Mucosa of rectum (tissue), 2 donors: Measurements from ENCODE around the gene PLLP.

Experiments used
- H3K27ac ChIP-seq, 2 donors: one replicate each; pipeline ENCODE4 v1.7.0; 2013; ENCODE audit warnings: inconsistent platforms in 2 of 2, low read depth in 2 of 2, low read length in 2 of 2
- H3K27me3 ChIP-seq, 2 donors: one replicate each; pipeline ENCODE4 v1.7.0; 2013; ENCODE audit warnings: low read length in 2 of 2; ENCODE audit not compliant: control insufficient read depth in 2 of 2, insufficient read depth in 2 of 2
- H3K36me3 ChIP-seq, 2 donors: one replicate each; pipeline ENCODE4 v1.7.0; 2013; ENCODE audit warnings: low read length in 2 of 2; ENCODE audit not compliant: control insufficient read depth in 2 of 2, insufficient read depth in 2 of 2
- H3K4me1 ChIP-seq, 2 donors: one replicate each; pipeline ENCODE4 v1.7.0; 2013; ENCODE audit warnings: low read length in 2 of 2, mild to moderate bottlenecking in 1 of 2; ENCODE audit not compliant: control insufficient read depth in 2 of 2, insufficient read depth in 2 of 2
- H3K4me3 ChIP-seq, 2 donors: one replicate each; pipeline ENCODE4 v1.7.0; 2013; ENCODE audit warnings: low read length in 2 of 2
- H3K9ac ChIP-seq, 2 donors: one replicate each; pipeline ENCODE4 v1.7.0; 2013; ENCODE audit warnings: low read length in 2 of 2, low read depth in 1 of 2, mild to moderate bottlenecking in 1 of 2
- H3K9me3 ChIP-seq, 2 donors: one replicate each; pipeline ENCODE4 v1.7.0; 2013; ENCODE audit warnings: low read length in 2 of 2; ENCODE audit not compliant: control insufficient read depth in 2 of 2
- donor health status: healthy.
- donor health status: Normal muscosa, but diverticular disease.

The PLLP gene

GRCh38 chr16:57256601-57257395 lies 27.7 kb downstream of the PLLP start:
- H3K4me1 ChIP-seq = no peaks in the 10 kb centered on the region
- no peaks in the 10 kb centered on the region for H3K27me3 ChIP-seq
- peaks cover 26 to 31% of the 10 kb centered on the region in 2 donors for H3K36me3 ChIP-seq
- no peak overlapping the region for H3K9ac ChIP-seq
- no peak overlapping the region for H3K4me3 ChIP-seq
- no peak overlapping the region for H3K27ac ChIP-seq
- no peaks in the 10 kb centered on the region for H3K9me3 ChIP-seq

- Histone ChIP-seq H3K4me1 (no peaks in the 10 kb centered on the region), H3K4me3 (no peak overlapping the region), H3K9me3 (no peaks in the 10 kb centered on the region), H3K27me3 (no peaks in the 10 kb centered on the region), H3K9ac (no peak overlapping the region), H3K36me3 (peaks cover 35 to 38% of the 10 kb centered on the region in 2 donors), H3K27ac (no peak overlapping the region)
These were observed 28.6 kb downstream of the PLLP start for GRCh38 chr16:57255686-57256415.

GRCh38 chr16:57253466-57253865 lies 31.0 kb downstream of the PLLP start:
- Histone ChIP-seq H3K4me1 (no peaks in the 10 kb centered on the region), H3K27me3 (no peaks in the 10 kb centered on the region), H3K27ac (no peak overlapping the region), H3K9ac (no peak overlapping the region), H3K9me3 (no peaks in the 10 kb centered on the region), H3K36me3 (peaks cover 56 to 58% of the 10 kb centered on the region in 2 donors), H3K4me3 (no peak overlapping the region)

DNA sequence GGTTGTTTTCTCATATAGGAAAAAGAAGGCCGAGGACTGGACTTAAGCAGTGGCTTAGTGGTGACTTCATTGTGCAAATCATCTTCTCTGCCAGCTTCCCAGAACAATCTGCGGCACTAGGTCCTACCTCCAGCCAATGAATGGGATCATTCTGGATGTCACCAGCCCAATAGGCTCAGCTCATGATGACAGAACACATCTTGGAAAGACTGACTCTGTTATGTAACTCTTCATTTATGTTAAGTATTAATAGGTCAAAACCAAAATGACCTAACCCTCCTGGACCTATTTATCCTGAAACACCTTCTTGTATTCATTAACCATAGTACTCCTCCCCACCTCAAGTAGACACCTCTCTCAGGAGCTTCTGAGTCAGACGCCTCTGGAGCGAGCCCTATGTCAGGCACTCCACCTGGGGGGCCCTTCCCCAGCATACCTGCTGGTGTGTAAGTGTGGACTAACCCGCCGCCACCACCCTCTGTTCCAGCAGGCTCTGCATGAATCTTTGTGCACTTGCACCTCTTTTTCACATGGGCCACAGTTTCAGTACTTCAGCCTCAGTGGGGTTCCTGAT lies 32.2 kb downstream of the PLLP start:
- Histone ChIP-seq H3K4me1 (no peaks in the 10 kb centered on the region), H3K9me3 (no peaks in the 10 kb centered on the region), H3K27ac (no peak overlapping the region), H3K27me3 (no peaks in the 10 kb centered on the region), H3K36me3 (peaks cover 63 to 65% of the 10 kb centered on the region in 2 donors), H3K4me3 (no peak overlapping the region), H3K9ac (no peak overlapping the region)

DNA sequence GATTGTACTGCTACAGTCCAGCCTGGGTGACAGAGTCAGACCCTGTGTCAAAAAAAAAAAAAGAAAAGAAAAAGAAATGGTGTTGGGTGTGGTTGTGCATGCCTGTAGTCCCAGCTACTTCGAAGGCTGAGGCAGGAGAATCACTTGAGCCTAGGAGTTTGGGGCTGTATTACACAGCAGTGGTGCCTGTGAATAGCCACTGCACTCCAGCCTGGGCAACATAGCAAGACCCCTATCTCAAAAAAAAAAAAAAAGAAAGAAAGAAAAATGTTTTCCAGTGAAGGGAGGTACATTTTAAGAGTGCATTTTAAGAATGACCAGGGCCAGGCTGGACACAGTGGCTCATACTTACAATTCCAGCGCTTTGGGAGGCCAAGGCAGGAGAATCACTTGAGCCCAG lies 33.1 kb downstream of the PLLP start:
- Histone ChIP-seq H3K9ac (no peak overlapping the region), H3K4me1 (peaks cover 0 to under 1% of the 10 kb centered on the region in 2 donors), H3K4me3 (no peak overlapping the region), H3K36me3 (peaks cover 59 to 62% of the 10 kb centered on the region in 2 donors), H3K27ac (no peak overlapping the region), H3K27me3 (no peaks in the 10 kb centered on the region), H3K9me3 (no peaks in the 10 kb centered on the region)

DNA sequence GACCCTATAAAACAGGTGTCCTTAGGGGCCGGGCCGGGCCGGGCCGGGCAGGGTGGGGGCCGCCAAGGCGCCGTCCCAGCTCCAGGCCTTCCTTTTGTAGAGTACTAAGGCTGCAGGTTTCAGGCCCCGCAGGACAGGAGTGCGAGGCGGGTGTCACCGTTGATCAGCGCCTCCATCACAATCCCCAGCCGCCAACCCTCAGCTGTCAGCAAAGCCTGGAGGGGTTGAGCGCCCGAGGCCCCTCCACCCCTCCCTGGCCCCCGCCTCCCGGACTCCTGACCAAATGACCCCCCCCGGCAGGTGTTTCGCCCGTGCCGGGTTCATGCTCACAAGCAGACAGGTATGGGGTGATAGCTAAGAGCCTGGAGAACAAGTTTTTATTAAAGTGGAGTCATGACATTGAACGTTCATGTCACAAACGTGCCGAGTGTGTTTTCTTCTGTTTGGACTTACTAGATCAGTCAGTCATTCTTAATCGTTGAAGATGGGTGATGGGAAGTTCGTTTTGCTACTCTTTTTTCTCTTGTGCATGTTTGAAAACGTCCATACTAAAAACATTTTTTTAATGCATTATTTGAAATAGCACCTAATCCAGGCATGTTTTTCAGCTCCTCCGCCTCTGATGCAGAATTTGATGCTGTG lies 38.9 kb downstream of the PLLP start:
- peak overlapping the region; percentile 86 to 93 for H3K27ac ChIP-seq
- peak overlapping the region; percentile 67 to 93 for H3K4me3 ChIP-seq
- peak overlapping the region; percentile 84 to 91 for H3K9ac ChIP-seq
- H3K9me3 ChIP-seq = no peaks in the 10 kb centered on the region
- peaks cover 9 to 15% of the 10 kb centered on the region in 2 donors for H3K4me1 ChIP-seq
- peaks cover 29 to 32% of the 10 kb centered on the region in 2 donors for H3K36me3 ChIP-seq
- H3K27me3 ChIP-seq = no peaks in the 10 kb centered on the region

GRCh38 chr16:57244767-57245471 lies 39.6 kb downstream of the PLLP start, which contains the start of gene ARL2BP:
Gene ARL2BP, plus strand, starts transcription at chr16:57245259. Its CDS starts 109 bp downstream, at chr16:57245368.
- Histone ChIP-seq H3K4me3 (peak within 1 kb of the TSS; percentile 67 to 93), H3K27me3 (no peaks in the 10 kb centered on the region), H3K36me3 (peaks cover 23 to 25% of the 10 kb centered on the region in 2 donors), H3K4me1 (peaks cover 9 to 15% of the 10 kb centered on the region in 2 donors), H3K9me3 (no peaks in the 10 kb centered on the region), H3K27ac (peak within 1 kb of the TSS; percentile 86 to 93), H3K9ac (peak within 1 kb of the TSS; percentile 84 to 91)

GRCh38 chr16:57244463-57244766 lies 40.1 kb downstream of the PLLP start:
- no peaks in the 10 kb centered on the region for H3K9me3 ChIP-seq
- no peaks in the 10 kb centered on the region for H3K27me3 ChIP-seq
- H3K9ac ChIP-seq = peak overlapping the region; percentile 77 to 91
- H3K36me3 ChIP-seq = peaks cover 19 to 20% of the 10 kb centered on the region in 2 donors
- H3K4me1 ChIP-seq = peaks cover 9 to 15% of the 10 kb centered on the region in 2 donors
- peak overlapping the region; percentile 67 to 93 for H3K4me3 ChIP-seq
- H3K27ac ChIP-seq = peak overlapping the region; percentile 86 to 93

DNA sequence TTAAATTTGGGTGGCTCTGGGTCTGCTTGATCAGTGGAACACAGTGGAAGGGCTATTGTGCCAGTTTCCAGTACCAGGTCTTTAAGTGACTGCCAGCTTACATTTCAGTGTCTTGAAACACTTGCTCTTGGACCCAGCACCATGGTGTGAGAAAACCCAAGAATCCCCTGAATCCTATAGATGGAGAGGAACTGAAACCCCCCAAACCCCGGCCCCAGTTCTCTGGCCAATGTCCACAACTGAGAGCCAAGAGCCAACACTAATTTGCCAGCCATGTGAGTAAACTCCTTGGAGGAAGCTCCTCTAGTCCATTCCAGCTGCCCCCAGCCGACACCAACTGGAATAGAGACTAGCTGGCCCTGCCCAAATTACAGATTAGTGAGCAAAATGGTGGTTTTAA lies 41.8 kb downstream of the PLLP start:
- no peak overlapping the region for H3K27ac ChIP-seq
- H3K4me1 ChIP-seq = peaks cover 9 to 15% of the 10 kb centered on the region in 2 donors
- peaks cover 17 to 22% of the 10 kb centered on the region in 2 donors for H3K36me3 ChIP-seq
- H3K4me3 ChIP-seq = no peak overlapping the region
- H3K9ac ChIP-seq = no peak overlapping the region
- H3K9me3 ChIP-seq = no peaks in the 10 kb centered on the region
- H3K27me3 ChIP-seq = no peaks in the 10 kb centered on the region
